Astrocyte (in vitro differentiated cells and primary cell): ENCODE measurements around the gene SH3PXD2B. TPM values are rescaled to one million over a fixed set of nuclear protein-coding genes. Genes with fewer than 3 reads are reported as not detected.

Experiments used
- DNase-seq: peaks from one replicate; pipeline ENCODE4 v3.0.0-alpha.2; 2010; ENCODE audit warnings: low read depth
- FAIRE-seq: peaks from 2 replicates; lab custom pipeline; 2011; peaks lifted over from hg19 to GRCh38; lab: Jason Lieb, UNC
- H2AFZ ChIP-seq: 2 replicates; pipeline ENCODE4 v1.6.0; 2012; ENCODE audit warnings: low read depth, low read length, inconsistent platforms
- H3K27ac ChIP-seq: 2 replicates; pipeline ENCODE4 v1.5.1; 2011; ENCODE audit warnings: low read depth, low read length, inconsistent platforms
- H3K27me3 ChIP-seq: 2 replicates; pipeline ENCODE4 v1.6.0; 2011; ENCODE audit warnings: low read length, inconsistent platforms; ENCODE audit not compliant: insufficient read depth
- H3K36me3 ChIP-seq: 2 replicates; pipeline ENCODE4 v1.5.1; 2011; ENCODE audit warnings: low read length, inconsistent platforms; ENCODE audit not compliant: insufficient read depth
- H3K4me1 ChIP-seq: 2 replicates; pipeline ENCODE4 v1.5.1; 2011; ENCODE audit warnings: low read length, inconsistent platforms; ENCODE audit not compliant: insufficient read depth
- H3K4me2 ChIP-seq: 2 replicates; pipeline ENCODE4 v1.6.0; 2012; ENCODE audit warnings: low read length, inconsistent platforms
- H3K4me3 ChIP-seq: 2 replicates; pipeline ENCODE4 v1.5.1; 2011; ENCODE audit warnings: low read depth, mild to moderate bottlenecking, low read length, inconsistent platforms; ENCODE audit not compliant: insufficient read depth
- H3K79me2 ChIP-seq: 2 replicates; pipeline ENCODE4 v1.6.0; 2012; ENCODE audit warnings: mild to moderate bottlenecking, low read length, inconsistent platforms; ENCODE audit not compliant: insufficient read depth
- H3K9ac ChIP-seq: 2 replicates; pipeline ENCODE4 v1.6.0; 2012; ENCODE audit warnings: mild to moderate bottlenecking, low read length, inconsistent platforms
- H3K9me3 ChIP-seq: 2 replicates; pipeline ENCODE4 v1.5.1; 2012; ENCODE audit warnings: low read depth, mild to moderate bottlenecking, low read length, inconsistent platforms; ENCODE audit not compliant: insufficient read depth
- H4K20me1 ChIP-seq: 2 replicates; pipeline ENCODE4 v1.6.0; 2012; ENCODE audit warnings: low read length, inconsistent platforms; ENCODE audit not compliant: insufficient read depth
- H3K27ac Mint-ChIP-seq: one replicate; pipeline ENCODE4 v1.8.0; 2021; ENCODE audit warnings: mild to moderate bottlenecking, mixed read lengths; ENCODE audit not compliant: unreplicated experiment
- H3K27me3 Mint-ChIP-seq: one replicate; pipeline ENCODE4 v1.8.0; 2021; ENCODE audit warnings: low read depth, mixed read lengths; ENCODE audit not compliant: unreplicated experiment
- H3K36me3 Mint-ChIP-seq: one replicate; pipeline ENCODE4 v1.8.0; 2021; ENCODE audit warnings: low read depth, mixed read lengths; ENCODE audit not compliant: unreplicated experiment
- H3K4me1 Mint-ChIP-seq: one replicate; pipeline ENCODE4 v1.8.0; 2021; ENCODE audit warnings: low read depth, mixed read lengths; ENCODE audit not compliant: unreplicated experiment
- H3K4me3 Mint-ChIP-seq: one replicate; pipeline ENCODE4 v1.8.0; 2021; ENCODE audit warnings: mild to moderate bottlenecking, moderate library complexity, mixed read lengths; ENCODE audit not compliant: unreplicated experiment
- H3K9me3 Mint-ChIP-seq: one replicate; pipeline ENCODE4 v1.8.0; 2021; ENCODE audit warnings: mild to moderate bottlenecking, mixed read lengths; ENCODE audit not compliant: unreplicated experiment
- CTCF ChIP-seq: IDR thresholded peaks from 2 replicates; pipeline ENCODE4 v1.5.1; 2011; ENCODE audit warnings: low read depth, mild to moderate bottlenecking, inconsistent platforms, low read length, moderate library complexity; ENCODE audit not compliant: insufficient read depth
- EZH2 ChIP-seq: IDR thresholded peaks from 2 replicates; pipeline ENCODE4 v1.6.1; 2012; ENCODE audit warnings: mild to moderate bottlenecking, low read length, inconsistent platforms; ENCODE audit not compliant: insufficient read depth
- total RNA-seq: library from RNA; stranded (reverse); gene quantifications from 2 replicates; pipeline ENCODE4 v1.2.1, GENCODE V29; 2021

Gene SH3PXD2B
- total RNA-seq, 1 donor from 2014 or later, result 66.0 TPM

GRCh38 chr5:172282272-172283019 is 171.9 kb downstream of the SH3PXD2B start:
- Histone ChIP-seq H4K20me1 (peaks cover 53% of the 10 kb centered on the region), H3K79me2 (peaks cover 60% of the 10 kb centered on the region)

DNA sequence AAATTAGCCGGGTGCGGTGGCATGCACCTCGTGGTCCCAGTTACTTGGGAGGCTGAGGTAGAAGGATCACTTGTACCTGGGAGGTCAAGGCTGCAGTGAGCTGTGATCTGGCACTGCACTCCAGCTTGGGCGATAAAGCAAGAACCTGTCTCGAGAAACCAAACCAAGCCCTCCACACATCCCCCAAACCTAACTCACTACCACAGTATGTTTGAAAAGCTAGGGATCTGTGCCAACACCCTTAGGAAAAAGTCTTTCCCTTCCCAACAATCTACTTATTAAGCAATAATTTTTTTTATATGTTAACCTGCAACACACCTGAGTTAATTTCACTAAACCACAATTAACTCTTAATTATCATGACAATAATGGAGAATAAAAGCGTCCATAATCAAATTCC is 173.0 kb downstream of the SH3PXD2B start:
- Mint-ChIP-seq H3K36me3 (peaks cover 3% of the 10 kb centered on the region), H3K27ac (peak overlapping the region; percentile 14), H3K4me3 (peak overlapping the region; percentile 97), H3K4me1 (peaks cover 7% of the 10 kb centered on the region), H3K27me3 (no peaks in the 10 kb centered on the region), H3K9me3 (no peaks in the 10 kb centered on the region)
- H3K27ac ChIP-seq, result no peak overlapping the region
- peak overlapping the region; percentile 92 for H3K9ac ChIP-seq
- peaks cover 64% of the 10 kb centered on the region for H4K20me1 ChIP-seq
- DNase-seq, result no peak
- no peak overlapping the region for H2AFZ ChIP-seq
- no peaks in the 10 kb centered on the region for H3K27me3 ChIP-seq
- no peak for FAIRE-seq
- no peaks in the 10 kb centered on the region for H3K9me3 ChIP-seq
- no peak for TF ChIP-seq EZH2
- no peak for TF ChIP-seq CTCF
- peaks cover 14% of the 10 kb centered on the region for H3K4me1 ChIP-seq
- H3K36me3 ChIP-seq, result no peaks in the 10 kb centered on the region
- H3K79me2 ChIP-seq, result peaks cover 71% of the 10 kb centered on the region
- peak overlapping the region; percentile 94 for H3K4me2 ChIP-seq
- H3K4me3 ChIP-seq, result peak overlapping the region; percentile 88

More at GRCh38 chr5:172282272-172283019, 171.9 kb downstream of the SH3PXD2B start:
- Mint-ChIP-seq H3K27me3 (no peaks in the 10 kb centered on the region), H3K9me3 (no peaks in the 10 kb centered on the region), H3K36me3 (peaks cover 3% of the 10 kb centered on the region), H3K4me1 (peaks cover 5% of the 10 kb centered on the region), H3K27ac (peak overlapping the region; percentile 88), H3K4me3 (peak overlapping the region; percentile 97)
- Histone ChIP-seq H3K4me3 (peak overlapping the region; percentile 88), H3K9me3 (no peaks in the 10 kb centered on the region), H3K27ac (peak overlapping the region; percentile 80), H3K27me3 (no peaks in the 10 kb centered on the region), H3K4me1 (peaks cover 14% of the 10 kb centered on the region), H3K9ac (peak overlapping the region; percentile 92), H2AFZ (no peak overlapping the region), H3K36me3 (no peaks in the 10 kb centered on the region), H3K4me2 (peak overlapping the region; percentile 94)
- FAIRE-seq, result peak; percentile 59
- TF ChIP-seq EZH2 (no peak), CTCF (no peak)
- DNase-seq, result peak; percentile 53

GRCh38 chr5:172280929-172281328 is 173.4 kb downstream of the SH3PXD2B start:
- H3K9ac ChIP-seq, result no peak overlapping the region
- FAIRE-seq (no peak), DNase-seq (peak; percentile 39)
- peaks cover 3% of the 10 kb centered on the region for H3K36me3 Mint-ChIP-seq
- peak overlapping the region; percentile 97 for H3K4me3 Mint-ChIP-seq
- H3K79me2 ChIP-seq, result peaks cover 75% of the 10 kb centered on the region
- peaks cover 68% of the 10 kb centered on the region for H4K20me1 ChIP-seq
- no peaks in the 10 kb centered on the region for H3K27me3 ChIP-seq
- peak overlapping the region; percentile 94 for H3K4me2 ChIP-seq
- peaks cover 14% of the 10 kb centered on the region for H3K4me1 ChIP-seq
- no peaks in the 10 kb centered on the region for H3K9me3 ChIP-seq
- no peak overlapping the region for H3K27ac ChIP-seq
- no peaks in the 10 kb centered on the region for H3K27me3 Mint-ChIP-seq
- no peaks in the 10 kb centered on the region for H3K36me3 ChIP-seq
- no peak overlapping the region for H2AFZ ChIP-seq
- H3K27ac Mint-ChIP-seq, result no peak overlapping the region
- H3K4me3 ChIP-seq, result peak overlapping the region; percentile 88
- H3K4me1 Mint-ChIP-seq, result peaks cover 9% of the 10 kb centered on the region
- no peak for TF ChIP-seq EZH2
- no peak for TF ChIP-seq CTCF
- H3K9me3 Mint-ChIP-seq, result no peaks in the 10 kb centered on the region
